ENCODE data around the gene GHRL. TPM values are rescaled to one million over a fixed set of nuclear protein-coding genes. Genes with fewer than 3 reads are reported as not detected.

Gene GHRL
- total RNA-seq, 1 experiment from 2014 or later: 2.0 TPM

GRCh38 chr3:10304905-10305304, 12.2 kb upstream of the GHRL start:
- no peaks in the 10 kb centered on the region for H3K4me1 ChIP-seq (ENCODE audit: insufficient read depth, low read length, poor library complexity, severe bottlenecking)
- peaks cover 65% of the 10 kb centered on the region for H3K36me3 ChIP-seq (ENCODE audit: insufficient read depth, low read length, poor library complexity, severe bottlenecking)
- no peaks in the 10 kb centered on the region for H3K9me3 ChIP-seq (ENCODE audit: low read depth, low read length, poor library complexity, severe bottlenecking)
- BruUV-seq (replicated peaks): no TSS peak
- no peak overlapping the region for H3K27ac ChIP-seq (ENCODE audit: low read depth, low read length, poor library complexity, severe bottlenecking)
- POLR2A ChIA-PET (ENCODE audit: low non-redundant PET): no interaction called here
- no peak overlapping the region for H3K4me3 ChIP-seq (ENCODE audit: low read depth, low read length, poor library complexity, severe bottlenecking)
- TF ChIP-seq CTCF (conservative IDR thresholded peaks at IDR 0.05; ENCODE audit: low read depth, low read length) (no peak), EZH2 (IDR thresholded peaks at IDR 0.05; ENCODE audit: borderline replicate concordance, low read depth, low read length, poor library complexity, severe bottlenecking) (no peak)
- intact Hi-C loops (cut with micrococcal nuclease; ENCODE audit: unreplicated experiment): no loop called here
- CTCF ChIA-PET: no interaction called here
- no peak for DNase-seq (ENCODE audit: low spot score)
- H3K27me3 ChIP-seq (replicated peaks; ENCODE audit: insufficient read depth, low read depth, low read length, poor library complexity): no peaks in the 10 kb centered on the region

- intact Hi-C loops (cut with micrococcal nuclease; ENCODE audit: unreplicated experiment): no loop called here
- no peak for TF ChIP-seq CTCF (conservative IDR thresholded peaks at IDR 0.05; ENCODE audit: low read depth, low read length)
- no peak for TF ChIP-seq EZH2 (IDR thresholded peaks at IDR 0.05; ENCODE audit: borderline replicate concordance, low read depth, low read length, poor library complexity, severe bottlenecking)
- POLR2A ChIA-PET (ENCODE audit: low non-redundant PET): no interaction called here
- DNase-seq (ENCODE audit: low spot score): no peak
- CTCF ChIA-PET: no interaction called here
- no peaks in the 10 kb centered on the region for H3K27me3 ChIP-seq (replicated peaks; ENCODE audit: insufficient read depth, low read depth, low read length, poor library complexity)
- H3K27ac ChIP-seq (ENCODE audit: low read depth, low read length, poor library complexity, severe bottlenecking): no peak overlapping the region
- H3K9me3 ChIP-seq (ENCODE audit: low read depth, low read length, poor library complexity, severe bottlenecking): no peaks in the 10 kb centered on the region
- H3K4me3 ChIP-seq (ENCODE audit: low read depth, low read length, poor library complexity, severe bottlenecking): no peak overlapping the region
- H3K36me3 ChIP-seq (ENCODE audit: insufficient read depth, low read length, poor library complexity, severe bottlenecking): peaks cover 56% of the 10 kb centered on the region
- H3K4me1 ChIP-seq (ENCODE audit: insufficient read depth, low read length, poor library complexity, severe bottlenecking): no peaks in the 10 kb centered on the region
- BruUV-seq (replicated peaks): no TSS peak
Observed at GRCh38 chr3:10303785-10304184, 11.0 kb upstream of the GHRL start.

GRCh38 chr3:10303105-10303504, 10.4 kb upstream of the GHRL start:
- intact Hi-C loops (cut with micrococcal nuclease; ENCODE audit: unreplicated experiment): no loop called here
- POLR2A ChIA-PET (ENCODE audit: low non-redundant PET): no interaction called here
- H3K4me1 ChIP-seq (ENCODE audit: insufficient read depth, low read length, poor library complexity, severe bottlenecking): no peaks in the 10 kb centered on the region
- no peak for TF ChIP-seq CTCF (conservative IDR thresholded peaks at IDR 0.05; ENCODE audit: low read depth, low read length)
- no peak for TF ChIP-seq EZH2 (IDR thresholded peaks at IDR 0.05; ENCODE audit: borderline replicate concordance, low read depth, low read length, poor library complexity, severe bottlenecking)
- no peak for DNase-seq (ENCODE audit: low spot score)
- H3K9me3 ChIP-seq (ENCODE audit: low read depth, low read length, poor library complexity, severe bottlenecking): no peaks in the 10 kb centered on the region
- no peaks in the 10 kb centered on the region for H3K27me3 ChIP-seq (replicated peaks; ENCODE audit: insufficient read depth, low read depth, low read length, poor library complexity)
- H3K27ac ChIP-seq (ENCODE audit: low read depth, low read length, poor library complexity, severe bottlenecking): no peak overlapping the region
- no TSS peak for BruUV-seq (replicated peaks)
- CTCF ChIA-PET: no interaction called here
- H3K36me3 ChIP-seq (ENCODE audit: insufficient read depth, low read length, poor library complexity, severe bottlenecking): peaks cover 56% of the 10 kb centered on the region
- H3K4me3 ChIP-seq (ENCODE audit: low read depth, low read length, poor library complexity, severe bottlenecking): no peak overlapping the region

Measured in A673 (cell line).